ENCODE data around the gene POTEJ.
"Not testable (repeated sequence)": the region's sequence is repeated elsewhere in the genome, so short reads cannot be mapped to it uniquely, and the experiment has no call there.

Gene POTEJ

GRCh38 chr2:130608276-130609001 lies 2.8 kb upstream of the POTEJ start:
- DNase-seq (ENCODE audit: low read depth), result not testable (repeated sequence)

- DNase-seq (ENCODE audit: low read depth), result not testable (repeated sequence)
Measured at GRCh38 chr2:130609002-130609920, 2.0 kb upstream of the POTEJ start.

DNA sequence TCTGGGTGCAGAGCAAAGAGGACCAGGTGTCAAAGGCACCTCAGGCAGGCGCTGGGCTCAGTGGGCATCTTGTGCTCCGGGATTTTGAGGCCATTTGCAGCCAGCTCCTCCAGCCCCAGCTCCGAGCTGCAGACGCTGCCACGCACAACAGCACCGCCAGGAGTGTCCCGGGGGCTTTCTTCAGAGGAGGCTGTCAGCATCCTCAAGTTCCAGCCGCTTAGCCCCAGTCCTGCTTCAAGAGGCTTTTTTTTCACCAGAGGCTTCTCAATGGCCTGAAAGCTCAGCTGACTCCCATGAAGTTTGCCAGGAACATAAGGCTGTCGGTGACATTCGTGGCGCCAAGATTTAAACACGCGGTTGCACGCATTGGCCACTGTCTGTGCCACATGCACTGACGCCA lies 754 bp upstream of the POTEJ start:
- DNase-seq (ENCODE audit: low read depth), result not testable (repeated sequence)

GRCh38 chr2:130628784-130629475 lies 17.7 kb downstream of the POTEJ start:
- not testable (repeated sequence) for DNase-seq (ENCODE audit: low read depth)

- not testable (repeated sequence) for DNase-seq (ENCODE audit: low read depth)
Measured at GRCh38 chr2:130638973-130639372, 27.7 kb downstream of the POTEJ start.

GRCh38 chr2:130641688-130642087 lies 30.4 kb downstream of the POTEJ start:
- not testable (repeated sequence) for DNase-seq (ENCODE audit: low read depth)

GRCh38 chr2:130649285-130649684 lies 38.0 kb downstream of the POTEJ start:
- DNase-seq (ENCODE audit: low read depth), result not testable (repeated sequence)

DNA sequence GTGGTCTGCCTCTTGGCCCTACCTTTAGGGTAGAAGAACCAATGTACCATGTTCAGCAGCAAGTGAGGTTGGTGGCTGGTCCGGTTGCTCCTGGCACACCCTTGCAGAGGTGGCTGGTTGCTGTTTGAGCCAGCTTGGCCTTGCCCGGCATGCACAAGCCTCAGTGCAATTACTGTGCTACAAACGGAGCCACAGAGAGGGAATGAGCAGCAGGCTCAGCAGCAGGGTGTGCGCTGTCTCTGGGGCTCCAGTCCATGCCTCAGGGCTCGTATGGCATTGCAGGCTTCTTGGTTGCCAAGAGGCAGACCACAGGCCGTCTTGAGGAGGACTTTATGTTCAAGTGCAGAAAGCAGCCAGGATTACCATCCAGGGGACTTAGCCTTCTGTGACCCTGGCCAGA lies 53.3 kb downstream of the POTEJ start:
- not testable (repeated sequence) for DNase-seq (ENCODE audit: low read depth)

DNA sequence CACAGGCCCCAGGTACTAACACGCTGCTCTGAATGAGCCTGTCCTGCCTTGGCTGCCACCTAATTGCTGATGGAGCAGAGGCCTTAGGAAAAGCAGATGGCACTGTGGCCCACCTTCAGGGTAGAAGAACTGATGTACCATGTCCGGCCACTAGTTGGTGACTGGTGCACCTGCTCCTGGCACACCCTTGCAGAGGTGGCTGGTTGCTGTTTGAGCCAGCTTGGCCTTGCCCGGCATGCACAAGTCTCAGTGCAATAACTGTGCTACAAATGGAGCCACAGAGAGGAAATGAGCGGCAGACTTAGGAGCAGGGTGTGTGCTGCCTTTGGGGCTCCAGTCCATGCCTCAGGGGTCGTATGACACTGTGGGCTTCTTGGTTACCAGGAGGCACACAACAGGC lies 54.4 kb downstream of the POTEJ start:
- DNase-seq (ENCODE audit: low read depth), result not testable (repeated sequence)

DNA sequence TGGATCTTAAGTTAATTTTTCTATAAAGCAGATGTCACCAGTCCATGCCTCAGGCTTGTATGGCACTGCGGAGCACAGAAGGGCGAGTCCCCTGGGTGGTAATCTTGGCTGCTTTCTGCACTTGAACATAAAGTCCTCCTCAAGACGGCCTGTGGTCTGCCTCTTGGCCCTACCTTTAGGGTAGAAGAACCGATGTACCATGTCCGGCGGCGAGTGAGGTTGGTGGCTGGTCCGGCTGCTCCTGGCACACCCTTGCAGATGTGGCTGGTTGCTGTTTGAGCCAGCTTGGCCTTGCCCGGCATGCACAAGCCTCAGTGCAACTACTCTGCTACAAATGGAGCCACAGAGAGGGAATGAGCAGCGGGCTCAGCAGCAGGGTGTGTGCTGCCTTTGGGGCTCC lies 56.3 kb downstream of the POTEJ start:
- not testable (repeated sequence) for DNase-seq (ENCODE audit: low read depth)

DNA sequence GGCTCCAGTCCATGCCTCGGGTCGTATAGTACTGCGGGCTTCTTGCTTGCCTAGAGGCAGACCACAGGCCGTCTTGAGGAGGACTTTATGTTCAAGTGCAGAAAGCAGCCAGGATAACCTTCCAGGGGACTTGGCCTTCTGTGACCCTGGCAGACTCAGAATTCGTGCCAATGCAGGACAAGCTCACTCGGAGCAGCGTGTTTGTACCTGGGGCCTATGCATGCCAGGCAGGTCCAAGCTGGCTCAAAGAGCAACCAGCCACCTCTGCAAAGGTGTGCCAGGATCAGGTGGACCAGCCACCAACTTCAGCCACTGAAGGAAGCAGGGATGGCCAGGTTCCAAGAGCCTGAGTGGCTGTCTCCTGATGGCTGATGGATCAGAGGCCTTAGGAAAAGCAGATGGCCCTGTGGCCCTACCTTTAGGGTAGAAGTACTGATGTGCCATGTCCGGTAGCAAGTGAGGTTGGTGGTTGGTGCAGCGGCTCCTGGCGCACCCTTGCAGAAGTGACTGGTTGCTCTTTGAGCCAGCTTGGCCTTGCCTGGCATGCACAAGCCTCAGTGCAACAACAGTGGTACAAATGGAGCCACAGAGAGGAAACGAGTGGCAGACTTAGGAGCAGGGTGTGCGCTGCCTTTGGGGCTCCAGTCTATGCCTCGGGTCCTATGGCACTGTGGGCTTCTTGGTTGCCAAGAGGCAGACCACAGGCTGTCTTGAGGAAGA lies 58.9 kb downstream of the POTEJ start:
- not testable (repeated sequence) for DNase-seq (ENCODE audit: low read depth)

GRCh38 chr2:130692041-130692770 lies 81.0 kb downstream of the POTEJ start:
- DNase-seq (ENCODE audit: low read depth), result not testable (repeated sequence)

DNA sequence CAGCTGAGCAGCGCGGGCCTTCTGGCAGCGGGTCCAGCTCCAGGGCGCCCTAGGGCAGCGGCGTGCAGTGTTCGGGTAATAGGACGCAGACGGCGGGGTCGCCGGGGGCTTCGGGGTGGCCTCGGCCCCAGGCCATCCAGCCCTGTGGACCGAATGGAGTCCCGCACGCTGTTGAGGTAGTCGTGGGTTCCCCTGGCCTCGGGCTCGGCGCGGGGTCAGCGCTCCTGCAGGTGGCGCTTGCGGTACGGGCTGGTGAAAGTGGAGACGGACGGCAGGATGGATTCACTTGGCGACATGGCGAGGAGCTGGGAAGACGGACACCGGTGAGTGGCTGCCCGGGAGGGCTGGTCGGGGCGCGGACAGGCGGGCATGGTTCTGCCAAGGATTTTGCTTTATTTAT lies 82.2 kb downstream of the POTEJ start:
- DNase-seq (ENCODE audit: low read depth), result not testable (repeated sequence)

GRCh38 chr2:130703250-130703649 lies 92.0 kb downstream of the POTEJ start:
- DNase-seq (ENCODE audit: low read depth), result not testable (repeated sequence)
